OCI-LY3 (cell line): Measurements from ENCODE around the gene AIG1.

Experiments used
- CTCF ChIP-seq: fragments of 200-600, 300-600 bp; sonication (generic); IDR thresholded peaks from 2 replicates; pipeline ENCODE4 v1.5.1; 2014; ENCODE audit warnings: antibody characterized with exemption, low read length, low read depth
- EZH2phosphoT487 ChIP-seq: fragments of 200-600 bp; shearing (Covaris generic); IDR thresholded peaks from 2 replicates; pipeline ENCODE4 v1.6.1; 2018; ENCODE audit warnings: antibody characterized with exemption, mixed run types, low read depth

- TF ChIP-seq CTCF, result no peak
- no peak for TF ChIP-seq EZH2phosphoT487
These were observed 105.6 kb downstream of the AIG1 start for GRCh38 chr6:143166247-143166695.
